Activated gamma-delta T cell treated with Interleukin-2 at 50 U/mL for 16 hours (primary cell): ENCODE results near the gene SERPINB6.
A peak's percentile ranks its signal among the peaks of the same experiment; 100 is the strongest.
"Not testable (repeated sequence)": the region's sequence is repeated elsewhere in the genome, so short reads cannot be mapped to it uniquely, and the experiment has no call there.

ENCODE experiments used
- DNase-seq: peaks from one replicate; pipeline ENCODE4 v3.0.0-alpha.2; 2020

Gene SERPINB6

GRCh38 chr6:2976060-2976459 lies 4.7 kb upstream of the SERPINB6 start:
- no peak for DNase-seq

DNA sequence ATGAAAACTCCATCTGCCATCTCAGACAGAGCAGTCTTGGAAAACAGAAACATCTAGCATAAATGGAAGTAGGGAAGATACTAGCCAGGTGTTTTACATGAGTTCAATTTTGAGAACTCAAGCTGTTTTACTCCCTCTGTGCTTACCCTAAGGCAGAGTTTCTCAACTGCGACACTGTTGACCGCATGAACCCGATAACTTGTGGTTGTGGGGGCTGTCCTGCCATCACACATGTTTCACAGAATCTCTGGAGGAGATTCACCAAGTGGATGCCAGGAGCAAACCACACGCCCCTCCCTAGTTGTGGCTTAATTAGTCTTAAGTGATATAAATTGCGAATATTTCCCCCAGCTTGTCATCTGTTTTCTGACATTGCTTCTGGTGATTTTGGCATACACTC lies 2.3 kb upstream of the SERPINB6 start:
- DNase-seq = no peak

- DNase-seq = not testable (repeated sequence)
Measured at GRCh38 chr6:2973180-2973579, 1.8 kb upstream of the SERPINB6 start.

DNA sequence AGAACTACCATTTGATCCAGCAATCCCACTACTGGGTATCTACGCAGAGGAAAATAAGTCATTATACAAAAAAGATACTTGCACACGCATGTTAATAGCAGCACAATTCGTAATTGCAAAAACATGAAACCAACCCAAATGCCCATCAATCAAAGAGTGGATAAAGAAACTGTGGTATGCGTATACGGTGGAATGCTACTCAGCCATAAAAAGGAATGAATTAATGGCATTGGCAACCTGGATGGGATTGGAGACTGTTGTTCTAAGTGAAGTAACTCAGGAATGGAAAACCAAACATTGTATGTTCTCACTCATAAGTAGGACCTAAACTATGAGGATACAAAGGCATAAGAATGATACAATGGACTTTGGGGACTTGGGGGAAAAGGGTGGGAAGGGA lies 1.3 kb upstream of the SERPINB6 start:
- DNase-seq = not testable (repeated sequence)

- DNase-seq = not testable (repeated sequence)
Measured at GRCh38 chr6:2972219-2972487, 786 bp upstream of the SERPINB6 start.

DNA sequence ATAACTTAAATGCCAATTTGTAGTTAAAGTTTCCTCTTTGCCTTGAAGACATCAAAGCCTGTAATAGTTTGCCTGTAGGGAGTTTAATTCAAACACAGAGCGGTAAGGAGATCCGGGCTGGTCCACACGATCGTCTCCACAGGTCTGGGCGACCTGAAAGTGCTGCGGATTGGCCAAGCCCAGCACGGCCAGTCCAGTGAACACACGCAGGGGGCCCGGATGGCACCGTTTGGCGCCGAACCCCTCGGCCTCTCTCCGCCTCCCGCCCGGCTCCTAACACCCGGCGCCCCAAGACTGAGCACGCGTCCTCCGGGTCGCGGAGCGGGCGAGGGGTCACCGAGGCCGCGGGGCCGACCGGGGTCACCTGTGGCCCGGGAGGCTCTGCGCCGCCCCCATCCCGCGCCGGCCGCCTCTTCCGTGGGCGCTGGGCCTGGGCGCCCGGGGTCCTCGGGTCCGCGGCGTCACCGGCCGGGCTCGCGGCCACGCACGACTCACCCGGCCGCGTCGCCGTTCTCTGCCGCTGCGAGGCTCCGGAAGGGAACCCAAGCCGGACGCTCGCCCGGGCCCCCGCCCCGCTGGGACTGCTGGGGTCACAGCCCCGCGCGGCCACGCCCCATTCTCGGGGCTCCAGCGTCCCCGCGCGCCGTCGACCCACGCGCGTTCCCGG lies 481 bp downstream of the SERPINB6 start:
- DNase-seq = peak; percentile 55

- no peak for DNase-seq
Measured at GRCh38 chr6:2970034-2970685, 1.2 kb downstream of the SERPINB6 start.

GRCh38 chr6:2969549-2969948 lies 1.8 kb downstream of the SERPINB6 start:
- no peak for DNase-seq

DNA sequence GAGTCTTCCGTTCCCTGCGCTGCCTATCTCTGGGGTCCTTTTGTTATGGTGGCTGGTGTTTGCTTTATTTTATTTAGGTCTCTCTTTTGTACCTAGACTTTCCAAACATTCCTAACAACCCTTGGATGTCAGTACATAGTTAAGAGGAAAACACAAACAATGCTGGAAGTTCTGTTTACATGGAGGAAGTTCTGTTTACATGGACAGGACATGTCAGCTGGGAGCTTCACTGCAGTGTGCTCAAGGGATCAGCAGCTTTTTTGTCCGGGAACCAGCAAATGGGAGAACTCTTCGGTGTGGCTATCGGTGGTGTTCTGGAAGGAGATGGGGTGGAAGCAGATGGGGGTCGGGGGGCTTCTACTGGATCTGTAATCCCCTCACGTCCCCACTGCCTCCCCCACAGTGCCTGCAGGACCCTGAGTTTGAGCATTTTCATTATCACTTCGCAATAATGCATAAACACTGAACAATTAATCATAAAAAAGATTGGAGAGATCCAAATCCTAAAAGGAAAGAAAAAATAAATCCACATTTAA lies 2.7 kb downstream of the SERPINB6 start:
- no peak for DNase-seq

DNA sequence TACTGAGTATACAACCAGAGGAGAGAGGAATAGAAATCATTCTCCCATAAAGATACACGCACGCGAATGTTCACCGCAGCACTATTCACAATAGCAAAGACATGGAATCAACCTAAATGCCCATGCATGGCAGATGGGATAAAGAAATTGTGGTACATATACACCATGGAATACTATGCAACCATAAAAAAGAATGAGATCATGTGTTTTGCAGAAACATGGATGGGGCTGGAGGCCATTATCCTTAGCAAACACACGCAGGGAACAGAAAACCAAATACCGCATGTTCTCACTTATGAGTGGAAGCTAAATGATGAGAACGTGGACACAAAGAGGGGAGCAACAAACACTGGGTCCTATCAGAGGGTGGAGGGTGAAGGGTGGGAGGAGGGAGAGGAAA lies 3.4 kb downstream of the SERPINB6 start:
- no peak for DNase-seq

DNA sequence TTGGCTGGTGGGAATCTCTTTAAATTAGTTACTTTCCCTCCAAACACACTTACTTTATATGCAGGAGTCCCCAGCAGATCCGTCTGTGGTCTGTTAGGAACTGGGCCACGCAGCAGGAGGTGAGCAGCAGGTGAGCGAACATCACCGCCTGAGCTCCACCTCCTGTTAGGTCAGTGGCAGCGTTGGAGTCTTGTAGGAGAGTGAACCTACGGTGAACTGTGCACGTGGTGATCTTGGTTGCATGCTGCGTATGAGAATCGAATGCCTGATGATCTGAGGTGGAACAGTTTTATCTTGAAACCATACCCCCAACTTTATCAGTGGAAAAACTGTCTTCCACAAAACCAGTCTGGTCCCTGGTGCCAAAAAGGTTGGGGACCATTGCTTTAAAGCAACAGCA lies 5.0 kb downstream of the SERPINB6 start:
- DNase-seq = no peak

- DNase-seq = no peak
Measured at GRCh38 chr6:2964793-2965505, 6.4 kb downstream of the SERPINB6 start.

GRCh38 chr6:2963756-2964155 lies 7.6 kb downstream of the SERPINB6 start:
- no peak for DNase-seq

GRCh38 chr6:2962636-2963035 lies 8.7 kb downstream of the SERPINB6 start:
- DNase-seq = no peak

GRCh38 chr6:2962004-2962403 lies 9.4 kb downstream of the SERPINB6 start:
- no peak for DNase-seq

GRCh38 chr6:2961506-2961905 lies 9.9 kb downstream of the SERPINB6 start:
- no peak for DNase-seq

- DNase-seq = no peak
Measured at GRCh38 chr6:2960935-2961334, 10.4 kb downstream of the SERPINB6 start.

DNA sequence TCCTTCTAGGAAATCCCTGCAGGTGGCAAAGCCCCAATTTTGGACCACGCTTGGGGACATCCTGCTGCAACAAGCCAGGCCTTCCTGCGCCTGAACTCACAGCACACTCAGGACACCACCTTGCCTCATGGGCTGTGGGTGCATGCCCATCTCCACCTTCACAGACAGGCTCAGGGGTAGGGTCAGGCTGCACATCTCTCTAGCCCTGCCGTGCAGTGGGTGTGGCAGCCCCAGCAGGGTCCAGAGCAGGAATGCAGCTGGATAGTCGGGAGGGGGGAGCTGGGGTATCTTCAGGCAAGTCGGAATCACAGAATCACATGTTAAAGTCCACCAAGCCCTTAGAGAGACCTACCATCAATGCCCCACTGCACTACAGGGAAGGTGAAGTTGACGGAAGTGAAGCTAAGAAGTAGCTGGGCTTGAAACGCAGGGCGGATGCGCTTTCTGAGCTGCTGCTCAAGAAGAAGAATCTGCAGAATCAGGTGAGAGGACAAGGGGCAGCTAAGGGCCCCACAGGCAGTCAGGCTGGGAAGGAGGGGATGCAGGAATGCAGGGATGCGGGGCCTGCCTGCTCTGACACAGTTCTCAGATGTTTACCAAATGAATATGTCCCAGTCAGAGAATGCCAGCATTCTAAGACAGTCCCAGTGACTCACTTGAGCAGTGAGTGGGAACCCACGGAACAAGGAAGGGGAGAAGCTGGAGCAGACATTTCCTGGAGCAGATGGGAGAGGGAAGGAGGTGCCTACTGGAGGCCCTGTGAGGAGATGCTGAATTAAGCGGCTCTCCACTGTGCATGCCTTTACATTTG lies 11.3 kb downstream of the SERPINB6 start:
- no peak for DNase-seq

GRCh38 chr6:2958776-2959175 lies 12.6 kb downstream of the SERPINB6 start:
- no peak for DNase-seq

GRCh38 chr6:2958331-2958711 lies 13.0 kb downstream of the SERPINB6 start:
- no peak for DNase-seq

DNA sequence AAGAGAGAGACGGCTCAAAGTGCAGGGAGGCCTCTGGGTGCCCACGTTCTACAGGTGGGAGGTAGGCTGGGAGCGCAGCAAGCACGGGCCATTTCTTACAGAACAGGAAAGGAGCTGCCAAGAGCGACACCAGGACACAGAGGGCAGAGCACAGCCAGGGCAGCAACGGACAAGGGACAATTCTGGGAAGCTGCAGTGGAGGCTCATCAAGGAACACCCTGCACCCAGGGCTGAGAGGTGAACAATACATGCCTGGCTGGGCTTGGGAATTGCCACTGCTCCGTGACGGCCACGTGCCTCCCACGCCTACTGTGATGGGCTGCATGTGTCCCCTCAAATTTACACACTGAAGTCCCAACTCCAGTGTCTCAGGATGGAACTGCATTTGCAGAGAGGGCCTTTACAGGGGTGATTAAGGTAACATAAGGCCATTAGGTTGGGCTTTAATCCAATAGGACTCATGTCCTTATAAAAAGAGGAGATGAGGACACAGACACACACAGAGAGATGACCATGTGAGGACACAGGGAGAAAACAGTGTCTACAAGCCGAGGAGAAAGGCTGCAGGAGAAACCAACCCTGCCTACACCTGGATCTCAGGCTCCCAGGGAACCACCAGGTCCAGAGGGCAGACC lies 13.6 kb downstream of the SERPINB6 start:
- no peak for DNase-seq

- no peak for DNase-seq
Measured at GRCh38 chr6:2956930-2957685, 14.3 kb downstream of the SERPINB6 start.
